Fibroblast of skin of right quadriceps (primary cell): ENCODE data around the gene NPY2R.

Source experiments
- DNase-seq: peaks from one replicate; pipeline ENCODE4 v3.0.0-alpha.2; 2013

Gene NPY2R

DNA sequence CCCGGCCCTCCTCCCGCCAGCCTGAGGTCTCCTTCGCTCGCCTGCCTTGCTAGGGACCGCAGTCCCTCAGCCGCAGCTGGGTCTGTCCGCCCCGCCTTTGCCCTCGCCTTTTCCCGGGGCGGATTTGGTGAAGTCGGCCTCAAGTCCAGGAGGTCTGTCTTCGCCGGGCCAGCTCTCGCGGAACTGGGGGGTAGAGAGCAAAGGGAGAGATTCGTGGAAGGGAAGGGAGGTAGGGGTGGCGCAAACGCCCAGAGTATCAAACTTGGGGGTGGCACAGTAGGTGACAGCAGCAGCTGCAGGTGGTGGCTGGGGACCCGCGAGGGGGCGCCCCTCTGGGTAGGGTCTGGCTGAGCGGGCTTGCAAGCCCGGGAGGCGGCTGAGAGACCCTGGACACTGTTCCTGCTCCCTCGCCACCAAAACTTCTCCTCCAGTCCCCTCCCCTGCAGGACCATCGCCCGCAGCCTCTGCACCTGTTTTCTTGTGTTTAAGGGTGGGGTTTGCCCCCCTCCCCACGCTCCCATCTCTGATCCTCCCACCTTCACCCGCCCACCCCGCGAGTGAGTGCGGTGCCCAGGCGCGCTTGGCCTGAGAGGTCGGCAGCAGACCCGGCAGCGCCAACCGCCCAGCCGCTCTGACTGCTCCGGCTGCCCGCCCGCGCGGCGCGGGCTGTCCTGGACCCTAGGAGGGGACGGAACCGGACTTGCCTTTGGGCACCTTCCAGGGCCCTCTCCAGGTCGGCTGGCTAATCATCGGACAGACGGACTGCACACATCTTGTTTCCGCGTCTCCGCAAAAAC is at the start of gene NPY2R:
NPY2R (plus strand) TSS at position 379 of the 797 bp plus-strand sequence. CDS start 5,304 bp downstream, outside the sequence.
- no peak for DNase-seq

GRCh38 chr4:155161357-155161756 is 47.1 kb upstream of the NPY2R start:
- DNase-seq: no peak

- no peak for DNase-seq
These were observed 43.7 kb upstream of the NPY2R start for GRCh38 chr4:155164718-155165117.

DNA sequence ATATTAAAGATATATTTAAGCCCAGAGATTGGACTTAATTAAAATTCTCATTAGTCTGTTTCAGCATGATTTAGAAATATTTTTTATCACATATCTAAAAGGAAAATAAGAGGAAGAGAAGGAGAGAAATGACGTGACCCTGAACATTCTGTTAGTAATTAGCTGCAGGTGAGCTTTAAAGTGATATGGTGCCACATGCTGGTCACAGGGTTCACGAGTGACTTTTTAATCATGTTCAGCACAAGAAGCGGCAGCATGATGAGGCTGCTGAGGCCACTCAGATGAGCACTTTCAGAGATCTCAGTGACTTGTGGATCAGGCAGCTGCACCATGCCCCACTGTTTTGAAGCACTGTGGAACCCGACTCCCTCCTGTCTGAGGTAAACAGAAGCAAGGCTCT is 37.9 kb upstream of the NPY2R start:
- no peak for DNase-seq

GRCh38 chr4:155173371-155173770 is 35.1 kb upstream of the NPY2R start:
- peak; percentile 2 for DNase-seq

- DNase-seq: no peak
These were observed 33.8 kb upstream of the NPY2R start for GRCh38 chr4:155174668-155175067.

DNA sequence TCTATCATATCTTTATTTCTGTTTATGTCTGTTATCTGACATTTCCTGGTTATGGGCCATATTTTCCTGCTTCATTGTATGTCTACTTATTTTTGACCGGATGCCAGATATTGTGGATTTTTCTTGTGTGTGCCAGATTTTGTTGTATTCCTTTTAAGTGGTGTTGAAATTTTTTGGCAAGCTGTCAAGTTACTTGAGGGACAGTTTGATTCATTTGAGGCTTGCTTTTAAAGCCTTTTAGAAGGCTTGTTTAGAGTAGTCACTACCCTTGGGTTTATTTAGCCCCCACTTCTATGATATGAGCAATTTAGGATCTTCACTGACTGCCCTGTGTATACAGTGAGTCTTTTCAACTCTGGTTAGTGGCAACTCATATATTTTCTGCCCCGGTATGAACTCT is 29.2 kb upstream of the NPY2R start:
- peak; percentile 2 for DNase-seq

DNA sequence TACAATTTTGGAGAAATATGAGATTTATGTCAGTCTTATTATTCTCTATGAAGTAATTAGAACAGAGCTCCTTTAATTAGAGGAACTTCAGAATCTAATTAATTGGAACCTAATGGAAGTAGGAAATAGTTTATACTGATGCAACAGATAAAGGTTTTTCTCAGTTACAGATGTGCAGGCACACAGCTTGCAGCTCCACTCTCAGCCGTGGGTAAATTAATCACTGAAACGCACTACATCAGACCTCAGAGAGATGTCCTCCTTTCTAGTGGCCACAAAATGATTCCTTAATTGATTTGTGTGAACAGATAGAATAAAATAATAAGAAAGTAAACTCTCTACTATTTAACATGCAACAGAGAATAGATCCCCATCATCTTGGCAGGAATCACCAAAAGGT is 21.5 kb upstream of the NPY2R start:
- no peak for DNase-seq

DNA sequence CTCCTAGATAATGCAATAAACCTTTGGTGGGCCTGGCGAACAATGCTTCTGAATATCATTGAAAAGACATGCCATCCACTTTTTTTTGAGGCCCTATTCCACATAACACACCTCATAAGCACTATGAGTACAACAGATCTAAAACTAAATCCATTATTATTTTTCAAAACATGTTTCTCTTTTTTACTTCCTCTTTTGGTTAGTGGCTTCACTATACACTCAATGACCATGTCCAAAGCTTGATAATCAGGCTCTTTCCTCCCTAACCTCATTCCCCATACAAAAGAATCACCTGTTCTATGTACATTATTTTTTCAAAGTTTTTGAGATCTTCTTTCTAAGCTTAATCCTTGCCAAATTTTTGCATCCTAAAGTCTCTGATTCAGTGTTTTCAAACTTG is 20.4 kb upstream of the NPY2R start:
- DNase-seq: no peak

GRCh38 chr4:155190099-155190498 is 18.3 kb upstream of the NPY2R start:
- no peak for DNase-seq

- DNase-seq: no peak
These were observed 10.7 kb upstream of the NPY2R start for GRCh38 chr4:155197757-155198156.

- DNase-seq: peak; percentile 2
These were observed 740 bp upstream of the NPY2R start for GRCh38 chr4:155207534-155208257.

GRCh38 chr4:155220025-155220424 is 11.6 kb downstream of the NPY2R start:
- DNase-seq: no peak

- no peak for DNase-seq
These were observed 18.7 kb downstream of the NPY2R start for GRCh38 chr4:155227131-155227530.

- no peak for DNase-seq
These were observed 20.3 kb downstream of the NPY2R start for GRCh38 chr4:155228713-155229112.

GRCh38 chr4:155232432-155232831 is 24.0 kb downstream of the NPY2R start:
- DNase-seq: no peak

- no peak for DNase-seq
These were observed 25.8 kb downstream of the NPY2R start for GRCh38 chr4:155234206-155234605.

- DNase-seq: no peak
These were observed 29.1 kb downstream of the NPY2R start for GRCh38 chr4:155237567-155237966.

DNA sequence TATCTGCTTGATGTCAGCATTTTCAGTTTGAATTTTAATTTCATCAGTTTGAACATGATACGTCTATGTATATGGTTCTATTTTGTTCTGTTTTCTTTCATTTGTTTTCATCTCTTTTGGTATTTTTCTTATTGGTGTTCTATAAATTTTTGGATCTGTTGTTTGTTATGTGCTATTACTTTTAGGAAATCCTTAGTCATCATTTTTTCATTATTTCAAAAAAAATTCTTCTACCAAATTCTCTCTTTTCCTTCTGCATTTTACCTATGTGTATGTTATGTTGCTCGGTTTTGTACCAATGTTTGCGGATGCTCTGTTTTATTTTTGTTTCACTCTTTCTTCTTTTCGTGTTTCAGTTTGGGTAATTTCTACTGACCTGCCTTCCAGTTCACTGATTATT is 32.8 kb downstream of the NPY2R start:
- DNase-seq: no peak

- DNase-seq: no peak
These were observed 33.2 kb downstream of the NPY2R start for GRCh38 chr4:155241664-155242063.

DNA sequence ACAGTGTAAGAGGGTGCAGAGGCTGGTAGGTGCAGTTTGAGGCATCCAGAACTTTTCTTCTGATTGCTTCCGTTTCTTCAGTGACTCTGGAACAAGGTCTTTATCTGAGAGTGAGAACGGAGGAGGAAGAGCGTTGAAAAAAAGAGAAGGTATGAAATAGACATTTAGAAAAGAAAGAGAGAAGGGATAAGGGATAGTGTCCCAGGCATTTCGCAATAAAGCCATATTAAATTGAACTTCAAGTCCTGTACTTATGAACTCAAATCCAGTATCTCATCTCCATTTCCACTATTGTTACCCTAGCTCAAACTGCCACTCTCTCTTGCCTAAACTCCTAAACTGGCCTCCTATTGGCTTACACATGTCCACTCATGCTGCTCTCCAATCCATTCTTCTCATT is 36.7 kb downstream of the NPY2R start:
- DNase-seq: no peak

DNA sequence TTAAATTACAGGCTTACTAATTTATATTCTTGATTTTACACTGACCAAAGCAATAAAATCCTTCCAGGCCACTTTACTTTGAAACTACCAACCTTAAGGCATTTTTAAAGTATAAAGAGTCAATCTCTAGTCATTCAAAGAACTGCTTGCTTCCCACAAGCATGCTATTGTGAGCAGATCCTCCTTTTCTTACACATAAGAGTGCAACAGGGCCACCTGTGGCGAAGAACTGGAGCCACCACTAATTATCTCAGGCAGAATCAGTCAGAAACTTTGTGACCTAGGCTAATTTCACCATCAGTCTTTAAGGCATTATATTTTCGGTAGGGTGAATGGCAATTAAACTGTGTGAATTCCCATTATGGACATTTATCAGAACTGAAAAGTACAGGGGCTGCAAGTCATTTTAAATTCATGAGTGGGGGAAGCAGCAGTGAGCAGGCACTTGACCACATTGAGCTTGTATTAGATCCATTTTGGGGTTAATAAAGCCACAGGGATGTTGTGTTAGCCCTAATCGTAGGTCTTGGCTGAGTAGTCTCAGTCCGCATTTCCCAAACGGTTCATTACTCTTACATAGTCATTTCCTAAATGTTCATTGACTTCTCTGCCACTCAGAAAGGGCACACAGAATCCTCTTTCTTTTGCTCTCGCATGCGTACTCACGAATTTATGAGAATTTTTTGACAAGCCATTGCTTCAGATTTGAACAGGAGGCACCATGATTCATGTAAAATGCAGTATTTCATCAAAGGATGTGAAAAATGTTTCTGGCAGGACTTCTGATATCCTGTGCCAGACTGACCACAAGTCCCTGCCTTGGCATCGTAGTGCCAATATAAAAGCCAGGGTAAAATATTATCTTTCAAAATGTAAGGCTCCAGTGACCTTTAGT is 39.8 kb downstream of the NPY2R start:
- DNase-seq: no peak

DNA sequence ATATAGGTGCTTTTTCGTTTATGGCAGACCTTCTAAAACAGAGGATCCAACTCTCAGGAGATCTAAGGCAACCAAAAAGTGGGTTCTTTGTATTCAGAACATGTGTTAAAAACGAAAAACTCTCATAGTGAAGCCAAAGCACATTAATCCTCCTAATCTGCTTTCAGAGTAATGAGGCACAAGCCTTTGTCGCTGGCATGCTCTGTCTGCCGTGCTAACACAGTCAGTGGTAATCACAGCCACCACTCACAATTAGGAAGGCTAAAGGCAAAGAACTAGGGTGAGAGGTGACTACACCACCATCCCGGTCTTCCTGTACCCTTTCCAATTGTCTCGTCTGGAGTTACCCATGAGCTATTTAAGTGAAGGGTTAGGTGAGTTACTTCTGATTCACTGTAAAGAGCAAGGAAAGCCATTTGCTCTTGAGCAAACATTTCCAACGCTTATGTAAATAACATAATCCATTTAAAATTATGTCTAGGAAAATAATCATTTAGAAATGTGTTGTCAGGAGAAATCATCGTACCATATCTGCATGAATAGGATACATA is 40.7 kb downstream of the NPY2R start:
- no peak for DNase-seq
